A549 (cell line): Measurements from ENCODE around the gene SIGLEC9.

Source experiments
- CBX8 ChIP-seq: fragments of 200-600 bp; sonication (generic); IDR thresholded peaks from 2 replicates; pipeline ENCODE4 v1.6.1; 2016
- EP300 ChIP-seq, 2 experiments: fragments of >200 bp; sonication (Bioruptor Twin); formaldehyde crosslinking; IDR thresholded peaks; 2 replicates in 1 of 2; 3 replicates in 1 of 2; pipeline ENCODE4 v1.6.1; 2016 to 2017
- HDAC2 ChIP-seq: fragments of 200-600 bp; sonication (generic); IDR thresholded peaks from 2 replicates; pipeline ENCODE4 v1.6.1; 2016
- KDM1A ChIP-seq: fragments of 200-600 bp; sonication (generic); IDR thresholded peaks from 2 replicates; pipeline ENCODE4 v1.6.1; 2016; ENCODE audit warnings: low read depth, mild to moderate bottlenecking
- POLR2A ChIP-seq: IDR thresholded peaks from 2 replicates; pipeline ENCODE4 v1.6.1; 2012; ENCODE audit warnings: mild to moderate bottlenecking, low read length
- RAD21 ChIP-seq, 2 experiments: fragments of >200 bp in 1 of 2; sonication (Bioruptor Twin) in 1 of 2; formaldehyde crosslinking in 1 of 2; IDR thresholded peaks in 1 of 2; conservative IDR thresholded peaks in 1 of 2; 2 replicates in 1 of 2; 3 replicates in 1 of 2; pipeline ENCODE4 v1.6.1; 2012 to 2018; ENCODE audit warnings: inconsistent platforms in 1 of 2
- RFX5 ChIP-seq: fragments of 450-650 bp; IDR thresholded peaks from 2 replicates; pipeline ENCODE4 v1.7.1; 2014; ENCODE audit warnings: antibody characterized with exemption, mild to moderate bottlenecking, moderate library complexity
- SMC3 ChIP-seq: fragments of >200 bp; sonication (Bioruptor Twin); formaldehyde crosslinking; IDR thresholded peaks from 3 replicates; pipeline ENCODE4 v1.6.1; 2018; ENCODE audit warnings: inconsistent platforms
- ZC3H11A ChIP-seq: fragments of 450-650 bp; IDR thresholded peaks from 2 replicates; pipeline ENCODE4 v1.6.1; 2014; ENCODE audit warnings: antibody characterized with exemption, mild to moderate bottlenecking
- TF ChIP-seq, protein P1 (sequence below): fragments of >200 bp; sonication (Bioruptor Twin); formaldehyde crosslinking; IDR thresholded peaks from 3 replicates; pipeline ENCODE4 v1.5.1; 2016
- TF ChIP-seq, protein P2 (sequence below): IDR thresholded peaks from 2 replicates; pipeline ENCODE4 v1.6.1; 2012
- TF ChIP-seq, protein P3 (sequence below): IDR thresholded peaks from 2 replicates; pipeline ENCODE4 v1.6.1; 2012
- TF ChIP-seq, protein P4 (sequence below): fragments of 250-450 bp; sonication (Bioruptor Pico); IDR thresholded peaks from 2 replicates; pipeline ENCODE4 v1.5.0; 2021; ENCODE audit warnings: mild to moderate bottlenecking, moderate library complexity, borderline replicate concordance
- TF ChIP-seq, protein P5 (sequence below): fragments of 450-650 bp; IDR thresholded peaks from 2 replicates; pipeline ENCODE4 v1.6.1; 2014; ENCODE audit warnings: antibody characterized with exemption

DNA sequence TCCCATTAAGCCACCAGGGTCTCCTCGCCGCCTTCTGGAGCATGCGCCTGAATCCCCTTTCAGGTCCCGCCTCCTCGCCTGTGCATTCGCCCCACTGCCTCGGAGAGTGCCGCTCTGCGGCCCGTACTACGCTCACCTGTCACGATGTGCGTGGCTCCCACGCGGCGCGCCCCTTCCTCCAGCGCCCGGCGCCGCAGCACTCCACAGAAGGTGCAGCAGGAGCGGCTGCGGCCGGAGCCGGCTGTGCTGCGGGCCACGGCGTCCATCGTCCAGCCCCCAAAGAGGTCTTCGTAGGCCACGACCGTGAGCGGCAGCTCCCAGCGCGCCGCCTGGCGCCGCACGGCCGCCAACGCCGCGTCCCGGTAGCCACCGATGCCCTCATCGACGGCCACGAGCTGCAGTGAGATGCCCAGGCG, 20.8 kb upstream of the SIGLEC9 start:
- TF ChIP-seq, protein P1, sequence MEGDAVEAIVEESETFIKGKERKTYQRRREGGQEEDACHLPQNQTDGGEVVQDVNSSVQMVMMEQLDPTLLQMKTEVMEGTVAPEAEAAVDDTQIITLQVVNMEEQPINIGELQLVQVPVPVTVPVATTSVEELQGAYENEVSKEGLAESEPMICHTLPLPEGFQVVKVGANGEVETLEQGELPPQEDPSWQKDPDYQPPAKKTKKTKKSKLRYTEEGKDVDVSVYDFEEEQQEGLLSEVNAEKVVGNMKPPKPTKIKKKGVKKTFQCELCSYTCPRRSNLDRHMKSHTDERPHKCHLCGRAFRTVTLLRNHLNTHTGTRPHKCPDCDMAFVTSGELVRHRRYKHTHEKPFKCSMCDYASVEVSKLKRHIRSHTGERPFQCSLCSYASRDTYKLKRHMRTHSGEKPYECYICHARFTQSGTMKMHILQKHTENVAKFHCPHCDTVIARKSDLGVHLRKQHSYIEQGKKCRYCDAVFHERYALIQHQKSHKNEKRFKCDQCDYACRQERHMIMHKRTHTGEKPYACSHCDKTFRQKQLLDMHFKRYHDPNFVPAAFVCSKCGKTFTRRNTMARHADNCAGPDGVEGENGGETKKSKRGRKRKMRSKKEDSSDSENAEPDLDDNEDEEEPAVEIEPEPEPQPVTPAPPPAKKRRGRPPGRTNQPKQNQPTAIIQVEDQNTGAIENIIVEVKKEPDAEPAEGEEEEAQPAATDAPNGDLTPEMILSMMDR = no peak
- TF ChIP-seq, protein P2, sequence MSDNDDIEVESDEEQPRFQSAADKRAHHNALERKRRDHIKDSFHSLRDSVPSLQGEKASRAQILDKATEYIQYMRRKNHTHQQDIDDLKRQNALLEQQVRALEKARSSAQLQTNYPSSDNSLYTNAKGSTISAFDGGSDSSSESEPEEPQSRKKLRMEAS = no peak
- TF ChIP-seq EP300 (IDR thresholded peaks at IDR 0.05) (no peak), RAD21 (conservative IDR thresholded peaks at IDR 0.05 in 1 of 2, IDR thresholded peaks at IDR 0.05 in 1 of 2) (no peak), HDAC2 (no peak), ZC3H11A (no peak), SMC3 (no peak), RFX5 (no peak), KDM1A (no peak), POLR2A (no peak), CBX8 (no peak)
- TF ChIP-seq, protein P3, sequence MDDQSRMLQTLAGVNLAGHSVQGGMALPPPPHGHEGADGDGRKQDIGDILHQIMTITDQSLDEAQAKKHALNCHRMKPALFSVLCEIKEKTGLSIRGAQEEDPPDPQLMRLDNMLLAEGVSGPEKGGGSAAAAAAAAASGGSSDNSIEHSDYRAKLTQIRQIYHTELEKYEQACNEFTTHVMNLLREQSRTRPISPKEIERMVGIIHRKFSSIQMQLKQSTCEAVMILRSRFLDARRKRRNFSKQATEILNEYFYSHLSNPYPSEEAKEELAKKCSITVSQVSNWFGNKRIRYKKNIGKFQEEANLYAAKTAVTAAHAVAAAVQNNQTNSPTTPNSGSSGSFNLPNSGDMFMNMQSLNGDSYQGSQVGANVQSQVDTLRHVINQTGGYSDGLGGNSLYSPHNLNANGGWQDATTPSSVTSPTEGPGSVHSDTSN = no peak
- TF ChIP-seq, protein P4, sequence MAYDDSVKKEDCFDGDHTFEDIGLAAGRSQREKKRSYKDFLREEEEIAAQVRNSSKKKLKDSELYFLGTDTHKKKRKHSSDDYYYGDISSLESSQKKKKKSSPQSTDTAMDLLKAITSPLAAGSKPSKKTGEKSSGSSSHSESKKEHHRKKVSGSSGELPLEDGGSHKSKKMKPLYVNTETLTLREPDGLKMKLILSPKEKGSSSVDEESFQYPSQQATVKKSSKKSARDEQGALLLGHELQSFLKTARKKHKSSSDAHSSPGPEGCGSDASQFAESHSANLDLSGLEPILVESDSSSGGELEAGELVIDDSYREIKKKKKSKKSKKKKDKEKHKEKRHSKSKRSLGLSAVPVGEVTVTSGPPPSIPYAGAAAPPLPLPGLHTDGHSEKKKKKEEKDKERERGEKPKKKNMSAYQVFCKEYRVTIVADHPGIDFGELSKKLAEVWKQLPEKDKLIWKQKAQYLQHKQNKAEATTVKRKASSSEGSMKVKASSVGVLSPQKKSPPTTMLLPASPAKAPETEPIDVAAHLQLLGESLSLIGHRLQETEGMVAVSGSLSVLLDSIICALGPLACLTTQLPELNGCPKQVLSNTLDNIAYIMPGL (CRISPR knock-in tag) = no peak
- TF ChIP-seq, protein P5, sequence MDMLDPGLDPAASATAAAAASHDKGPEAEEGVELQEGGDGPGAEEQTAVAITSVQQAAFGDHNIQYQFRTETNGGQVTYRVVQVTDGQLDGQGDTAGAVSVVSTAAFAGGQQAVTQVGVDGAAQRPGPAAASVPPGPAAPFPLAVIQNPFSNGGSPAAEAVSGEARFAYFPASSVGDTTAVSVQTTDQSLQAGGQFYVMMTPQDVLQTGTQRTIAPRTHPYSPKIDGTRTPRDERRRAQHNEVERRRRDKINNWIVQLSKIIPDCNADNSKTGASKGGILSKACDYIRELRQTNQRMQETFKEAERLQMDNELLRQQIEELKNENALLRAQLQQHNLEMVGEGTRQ = no peak
